ENCODE data around the gene DGCR2.
"Not testable (repeated sequence)": the region's sequence is repeated elsewhere in the genome, so short reads cannot be mapped to it uniquely, and the experiment has no call there.

DGCR2 gene

GRCh38 chr22:19057999-19058491 lies 64.2 kb downstream of the DGCR2 start:
- FAIRE-seq, result no peak

GRCh38 chr22:19057539-19057938 lies 64.7 kb downstream of the DGCR2 start:
- FAIRE-seq, result no peak

- FAIRE-seq, result no peak
Observed at GRCh38 chr22:19056951-19057401, 65.2 kb downstream of the DGCR2 start.

- no peak for FAIRE-seq
Observed at GRCh38 chr22:19055801-19056200, 66.4 kb downstream of the DGCR2 start.

- FAIRE-seq, result no peak
Observed at GRCh38 chr22:19052941-19053541, 69.2 kb downstream of the DGCR2 start.

GRCh38 chr22:19051381-19052072 lies 70.7 kb downstream of the DGCR2 start:
- FAIRE-seq, result no peak

GRCh38 chr22:19050847-19051246 lies 71.4 kb downstream of the DGCR2 start:
- FAIRE-seq, result not testable (repeated sequence)

GRCh38 chr22:19050117-19050516 lies 72.1 kb downstream of the DGCR2 start:
- no peak for FAIRE-seq

GRCh38 chr22:19048531-19048930 lies 73.7 kb downstream of the DGCR2 start:
- no peak for FAIRE-seq

- FAIRE-seq, result no peak
Observed at GRCh38 chr22:19047993-19048392, 74.2 kb downstream of the DGCR2 start.

GRCh38 chr22:19046719-19047609 lies 75.2 kb downstream of the DGCR2 start:
- FAIRE-seq, result no peak

- no peak for FAIRE-seq
Observed at GRCh38 chr22:19046287-19046686, 75.9 kb downstream of the DGCR2 start.

GRCh38 chr22:19045094-19045493 lies 77.1 kb downstream of the DGCR2 start:
- no peak for FAIRE-seq

GRCh38 chr22:19044381-19044780 lies 77.8 kb downstream of the DGCR2 start:
- no peak for FAIRE-seq

- FAIRE-seq, result no peak
Observed at GRCh38 chr22:19043121-19044085, 78.8 kb downstream of the DGCR2 start.

GRCh38 chr22:19042285-19043120 lies 79.7 kb downstream of the DGCR2 start:
- no peak for FAIRE-seq

- no peak for FAIRE-seq
Observed at GRCh38 chr22:19041704-19042074, 80.5 kb downstream of the DGCR2 start.

GRCh38 chr22:19040888-19041703 lies 81.1 kb downstream of the DGCR2 start:
- FAIRE-seq, result no peak

GRCh38 chr22:19040391-19040861 lies 81.8 kb downstream of the DGCR2 start:
- FAIRE-seq, result no peak

GRCh38 chr22:19039796-19040280 lies 82.4 kb downstream of the DGCR2 start:
- FAIRE-seq, result no peak

All from colon (tissue), 2 donors.